Chondrocyte (in vitro differentiated cells): ENCODE measurements around the gene LRFN2. TPM values are rescaled to one million over a fixed set of nuclear protein-coding genes. Genes with fewer than 3 reads are reported as not detected.

Experiments
- DNase-seq: peaks from one replicate; pipeline ENCODE4 v3.0.0; 2021; ENCODE audit warnings: mixed read lengths, low spot score
- H3K27ac Mint-ChIP-seq: one replicate; pipeline ENCODE4 v1.8.0; 2021; ENCODE audit warnings: mild to moderate bottlenecking, moderate library complexity, mixed read lengths; ENCODE audit not compliant: unreplicated experiment
- H3K27me3 Mint-ChIP-seq: 2 replicates; pipeline ENCODE4 v1.8.0; 2021; ENCODE audit warnings: low read depth, mixed read lengths
- H3K36me3 Mint-ChIP-seq: 2 replicates; pipeline ENCODE4 v1.8.0; 2021; ENCODE audit warnings: low read depth, mixed read lengths
- H3K4me1 Mint-ChIP-seq: 2 replicates; pipeline ENCODE4 v1.8.0; 2021; ENCODE audit warnings: low read depth, mild to moderate bottlenecking, mixed read lengths
- H3K4me3 Mint-ChIP-seq: one replicate; pipeline ENCODE4 v1.8.0; 2021; ENCODE audit warnings: mild to moderate bottlenecking, moderate library complexity, mixed read lengths; ENCODE audit not compliant: unreplicated experiment
- H3K9me3 Mint-ChIP-seq: 2 replicates; pipeline ENCODE4 v1.8.0; 2021; ENCODE audit warnings: low read depth, mixed read lengths
- total RNA-seq: library from RNA; stranded (reverse); gene quantifications from 3 replicates; pipeline ENCODE4 v1.2.1, GENCODE V29; 2021
- TF ChIP-seq, protein P1 (sequence below): fragments of 200-600 bp; sonication (generic); IDR thresholded peaks from 2 replicates; pipeline ENCODE4 v1.5.0; 2021; ENCODE audit warnings: antibody characterized with exemption, mild to moderate bottlenecking, moderate library complexity

Gene LRFN2
- total RNA-seq, 1 donor from 2014 or later = 0.05 TPM

DNA sequence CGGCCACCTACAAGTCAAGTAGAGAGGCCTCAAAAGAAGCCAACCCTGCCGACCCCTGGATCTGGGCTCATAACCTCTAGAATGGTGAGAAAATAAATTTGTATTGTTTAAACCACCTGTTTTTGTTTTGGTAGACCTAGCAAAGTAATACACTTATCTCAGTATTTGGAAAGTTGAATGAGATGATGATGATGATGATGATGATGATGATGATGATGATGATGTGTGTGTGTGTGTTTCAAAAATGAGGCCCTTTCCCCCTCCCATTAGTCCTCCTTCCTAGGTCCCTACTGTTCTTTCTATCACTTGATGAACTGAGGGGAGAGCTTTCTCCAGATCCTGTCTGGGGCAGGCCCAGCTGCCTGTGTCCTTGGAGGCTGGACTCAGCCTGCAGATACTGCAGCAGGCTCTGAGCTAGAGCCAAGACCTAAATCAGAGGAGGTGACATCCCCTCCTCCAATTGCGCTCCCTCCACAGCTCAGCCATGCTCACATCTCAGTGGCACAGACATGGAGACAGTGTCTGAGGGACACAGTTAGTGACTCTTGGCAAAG, 120.1 kb downstream of the LRFN2 start:
- no peaks in the 10 kb centered on the region for H3K4me1 Mint-ChIP-seq
- TF ChIP-seq, protein P1, sequence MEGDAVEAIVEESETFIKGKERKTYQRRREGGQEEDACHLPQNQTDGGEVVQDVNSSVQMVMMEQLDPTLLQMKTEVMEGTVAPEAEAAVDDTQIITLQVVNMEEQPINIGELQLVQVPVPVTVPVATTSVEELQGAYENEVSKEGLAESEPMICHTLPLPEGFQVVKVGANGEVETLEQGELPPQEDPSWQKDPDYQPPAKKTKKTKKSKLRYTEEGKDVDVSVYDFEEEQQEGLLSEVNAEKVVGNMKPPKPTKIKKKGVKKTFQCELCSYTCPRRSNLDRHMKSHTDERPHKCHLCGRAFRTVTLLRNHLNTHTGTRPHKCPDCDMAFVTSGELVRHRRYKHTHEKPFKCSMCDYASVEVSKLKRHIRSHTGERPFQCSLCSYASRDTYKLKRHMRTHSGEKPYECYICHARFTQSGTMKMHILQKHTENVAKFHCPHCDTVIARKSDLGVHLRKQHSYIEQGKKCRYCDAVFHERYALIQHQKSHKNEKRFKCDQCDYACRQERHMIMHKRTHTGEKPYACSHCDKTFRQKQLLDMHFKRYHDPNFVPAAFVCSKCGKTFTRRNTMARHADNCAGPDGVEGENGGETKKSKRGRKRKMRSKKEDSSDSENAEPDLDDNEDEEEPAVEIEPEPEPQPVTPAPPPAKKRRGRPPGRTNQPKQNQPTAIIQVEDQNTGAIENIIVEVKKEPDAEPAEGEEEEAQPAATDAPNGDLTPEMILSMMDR = no peak
- H3K27ac Mint-ChIP-seq = no peak overlapping the region
- no peak overlapping the region for H3K4me3 Mint-ChIP-seq
- no peaks in the 10 kb centered on the region for H3K36me3 Mint-ChIP-seq
- H3K27me3 Mint-ChIP-seq = peaks cover 53% of the 10 kb centered on the region
- DNase-seq = no peak
- H3K9me3 Mint-ChIP-seq = peaks cover 7% of the 10 kb centered on the region

DNA sequence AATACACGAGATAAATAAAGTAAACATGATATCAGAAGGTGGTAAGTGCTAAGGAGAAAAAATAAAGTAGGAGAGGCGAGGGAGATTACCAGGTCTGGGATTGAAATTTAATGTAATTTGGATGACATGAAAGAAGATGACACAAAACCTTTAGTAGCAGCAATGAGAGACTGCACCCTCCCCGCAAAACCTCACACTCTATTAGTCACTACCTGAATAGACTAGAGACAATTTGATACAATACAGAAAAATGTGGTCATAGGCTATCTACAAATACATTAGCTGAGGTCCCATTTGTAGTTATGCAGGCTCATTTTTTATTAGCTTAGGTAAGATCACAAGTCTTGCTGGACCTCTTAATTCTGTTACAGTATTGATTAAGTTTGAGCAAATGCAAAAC, 125.5 kb downstream of the LRFN2 start:
- Mint-ChIP-seq H3K4me1 (no peaks in the 10 kb centered on the region), H3K4me3 (no peak overlapping the region), H3K27me3 (peaks cover 34% of the 10 kb centered on the region), H3K9me3 (peaks cover 7% of the 10 kb centered on the region), H3K27ac (no peak overlapping the region), H3K36me3 (no peaks in the 10 kb centered on the region)
- TF ChIP-seq, protein P1 = no peak
- DNase-seq = no peak

DNA sequence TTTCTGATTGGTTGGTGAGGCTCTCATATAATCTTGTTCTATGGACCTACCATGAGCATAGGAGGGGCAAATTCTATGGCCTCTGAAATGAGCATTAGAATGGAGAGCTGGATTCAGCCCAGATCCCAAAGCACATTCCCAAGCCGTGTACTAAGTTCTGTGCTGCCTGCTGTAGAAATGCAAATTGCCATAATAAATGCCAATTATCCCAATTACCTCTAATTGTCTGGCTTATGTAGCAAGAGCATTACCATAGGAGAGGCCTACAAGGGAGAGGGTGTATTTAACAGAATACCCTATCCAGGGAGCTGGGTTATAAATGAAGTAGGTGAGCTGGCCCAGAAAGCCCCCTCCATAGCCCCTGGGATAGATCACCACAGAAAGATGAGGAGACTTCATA, 126.8 kb downstream of the LRFN2 start:
- DNase-seq = no peak
- Mint-ChIP-seq H3K9me3 (peaks cover 6% of the 10 kb centered on the region), H3K27me3 (peaks cover 31% of the 10 kb centered on the region), H3K36me3 (no peaks in the 10 kb centered on the region), H3K27ac (no peak overlapping the region), H3K4me3 (no peak overlapping the region), H3K4me1 (no peaks in the 10 kb centered on the region)
- TF ChIP-seq, protein P1 = no peak

DNA sequence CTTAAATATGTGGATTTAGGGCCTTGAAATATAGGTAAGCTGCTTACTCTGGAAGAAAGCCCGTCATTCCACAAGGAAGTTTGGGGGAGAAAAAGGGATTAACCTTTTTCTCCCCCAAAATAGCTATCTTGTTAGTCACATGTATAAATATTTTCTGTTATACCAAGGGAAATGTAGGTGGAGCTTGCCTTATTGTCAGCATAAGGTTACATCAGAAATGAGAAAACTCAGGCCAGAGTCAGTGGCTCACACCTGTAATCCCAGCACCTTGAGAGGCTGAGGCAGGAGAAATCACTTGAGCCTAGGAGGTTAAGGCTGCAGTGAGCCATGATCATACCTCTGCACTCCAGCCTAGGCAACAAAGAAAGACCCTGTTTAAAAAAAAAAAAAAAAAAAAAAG, 129.9 kb downstream of the LRFN2 start:
- Mint-ChIP-seq H3K36me3 (no peaks in the 10 kb centered on the region), H3K27me3 (peaks cover 32% of the 10 kb centered on the region), H3K27ac (no peak overlapping the region), H3K9me3 (no peaks in the 10 kb centered on the region), H3K4me1 (no peaks in the 10 kb centered on the region), H3K4me3 (no peak overlapping the region)
- TF ChIP-seq, protein P1 = no peak
- DNase-seq = no peak

DNA sequence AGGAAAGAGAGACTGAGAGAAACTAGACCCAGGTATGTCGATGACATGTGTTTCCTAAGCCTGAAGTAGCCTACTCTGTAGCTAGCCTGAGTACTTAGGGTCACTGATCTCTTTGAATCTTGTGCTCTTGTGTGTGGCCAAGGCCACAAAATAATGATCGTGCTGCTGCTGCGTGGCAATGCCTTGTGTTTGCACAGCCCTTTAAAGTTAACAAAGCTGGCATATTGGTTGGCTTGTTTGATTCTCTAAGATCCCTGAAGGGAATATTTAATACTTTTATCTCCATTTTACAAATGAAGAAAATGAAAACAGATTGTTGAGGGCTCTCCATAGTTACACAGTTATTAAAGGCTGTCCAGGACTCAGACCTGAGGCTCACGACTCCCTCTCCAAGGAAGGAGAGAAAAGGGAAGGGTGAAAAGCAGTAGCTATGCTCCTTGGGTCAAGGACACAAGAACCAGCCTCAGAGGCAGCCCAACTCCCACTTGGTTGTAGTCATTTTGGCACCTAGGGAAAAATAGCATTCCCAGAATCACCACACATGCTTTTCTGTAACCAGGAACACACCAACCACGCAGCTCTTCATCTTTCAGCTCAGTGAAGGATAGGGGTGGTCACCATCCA, 130.7 kb downstream of the LRFN2 start:
- TF ChIP-seq, protein P1 = no peak
- Mint-ChIP-seq H3K27me3 (peaks cover 38% of the 10 kb centered on the region), H3K36me3 (no peaks in the 10 kb centered on the region), H3K4me1 (no peaks in the 10 kb centered on the region), H3K9me3 (no peaks in the 10 kb centered on the region), H3K27ac (no peak overlapping the region), H3K4me3 (no peak overlapping the region)
- DNase-seq = no peak
